ENCODE measurements around the gene COMMD1. TPM values are rescaled to one million over a fixed set of nuclear protein-coding genes. Genes with fewer than 3 reads are reported as not detected.

The COMMD1 gene
- total and polyA plus RNA-seq, 7 donors: 33.6 to 67.3 (median 49.1) TPM

DNA sequence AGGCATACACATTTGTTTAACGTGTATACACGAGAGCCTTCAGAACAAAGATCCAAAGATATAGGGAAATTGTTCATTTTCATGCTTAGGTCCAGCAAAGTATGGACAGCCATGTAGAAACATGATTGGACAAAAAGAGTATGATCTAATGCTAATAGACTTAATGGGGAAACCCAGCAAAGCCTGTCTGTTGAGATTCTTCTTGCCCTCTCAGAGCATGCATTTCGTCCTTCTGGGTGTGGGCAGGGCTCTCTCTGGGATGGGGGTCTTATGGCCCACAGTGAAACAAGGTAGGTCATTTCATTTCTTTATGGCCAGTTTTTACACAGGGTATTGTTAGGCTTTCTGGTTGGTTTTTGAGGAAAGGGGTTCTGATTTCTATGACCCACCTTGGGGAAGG, 124.4 kb downstream of the COMMD1 start:
- no peaks in the 10 kb centered on the region for H3K9me3 ChIP-seq
- TF ChIP-seq, protein P1, sequence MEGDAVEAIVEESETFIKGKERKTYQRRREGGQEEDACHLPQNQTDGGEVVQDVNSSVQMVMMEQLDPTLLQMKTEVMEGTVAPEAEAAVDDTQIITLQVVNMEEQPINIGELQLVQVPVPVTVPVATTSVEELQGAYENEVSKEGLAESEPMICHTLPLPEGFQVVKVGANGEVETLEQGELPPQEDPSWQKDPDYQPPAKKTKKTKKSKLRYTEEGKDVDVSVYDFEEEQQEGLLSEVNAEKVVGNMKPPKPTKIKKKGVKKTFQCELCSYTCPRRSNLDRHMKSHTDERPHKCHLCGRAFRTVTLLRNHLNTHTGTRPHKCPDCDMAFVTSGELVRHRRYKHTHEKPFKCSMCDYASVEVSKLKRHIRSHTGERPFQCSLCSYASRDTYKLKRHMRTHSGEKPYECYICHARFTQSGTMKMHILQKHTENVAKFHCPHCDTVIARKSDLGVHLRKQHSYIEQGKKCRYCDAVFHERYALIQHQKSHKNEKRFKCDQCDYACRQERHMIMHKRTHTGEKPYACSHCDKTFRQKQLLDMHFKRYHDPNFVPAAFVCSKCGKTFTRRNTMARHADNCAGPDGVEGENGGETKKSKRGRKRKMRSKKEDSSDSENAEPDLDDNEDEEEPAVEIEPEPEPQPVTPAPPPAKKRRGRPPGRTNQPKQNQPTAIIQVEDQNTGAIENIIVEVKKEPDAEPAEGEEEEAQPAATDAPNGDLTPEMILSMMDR (IDR thresholded peaks at IDR 0.05): no peak
- WGBS, 3 donors: 97 to 98% (median 97%) methylated on average over 3 of the region's 3 CpGs
- ATAC-seq (no peak), DNase-seq (no peak)
- no peaks in the 10 kb centered on the region for H3K27me3 ChIP-seq (ENCODE audit: insufficient read depth in 3 of 3, low read length in 2 of 3)
- no peak overlapping the region for H3K4me3 ChIP-seq
- intact Hi-C loops (cut with DNase I): no loop called here
- peaks cover 15% of the 10 kb centered on the region for H3K4me1 ChIP-seq
- H3K27ac ChIP-seq: no peak overlapping the region
- H3K36me3 ChIP-seq (ENCODE audit: insufficient read depth in 1 of 2, low read depth in 1 of 2): no peaks in the 10 kb centered on the region

DNA sequence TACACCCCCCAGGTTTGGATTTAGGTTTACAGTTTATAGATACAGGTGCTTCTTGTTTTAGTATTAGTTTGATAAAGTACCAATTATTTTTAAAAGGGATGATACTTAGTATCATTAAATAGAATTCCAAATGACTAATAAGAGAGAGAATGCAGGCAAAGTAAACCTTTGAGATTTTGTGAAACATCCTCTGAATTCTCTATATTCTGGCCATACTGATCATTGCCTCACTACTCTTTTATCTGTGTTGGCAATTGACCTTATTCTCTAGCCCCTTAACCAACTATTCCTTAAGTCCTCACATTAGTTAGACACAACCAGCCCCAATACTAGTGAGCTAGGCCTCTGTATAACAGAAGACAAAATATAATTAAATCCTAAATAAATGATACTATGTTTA, 125.4 kb downstream of the COMMD1 start:
- ATAC-seq (no peak), DNase-seq (no peak)
- TF ChIP-seq, protein P1 (IDR thresholded peaks at IDR 0.05): no peak
- Histone ChIP-seq H3K36me3 (ENCODE audit: insufficient read depth in 1 of 2, low read depth in 1 of 2) (no peaks in the 10 kb centered on the region), H3K4me1 (peaks cover 16% of the 10 kb centered on the region), H3K27me3 (ENCODE audit: insufficient read depth in 3 of 3, low read length in 2 of 3) (no peaks in the 10 kb centered on the region), H3K4me3 (no peak overlapping the region), H3K27ac (no peak overlapping the region), H3K9me3 (no peaks in the 10 kb centered on the region)
- intact Hi-C loops (cut with DNase I): no loop called here

DNA sequence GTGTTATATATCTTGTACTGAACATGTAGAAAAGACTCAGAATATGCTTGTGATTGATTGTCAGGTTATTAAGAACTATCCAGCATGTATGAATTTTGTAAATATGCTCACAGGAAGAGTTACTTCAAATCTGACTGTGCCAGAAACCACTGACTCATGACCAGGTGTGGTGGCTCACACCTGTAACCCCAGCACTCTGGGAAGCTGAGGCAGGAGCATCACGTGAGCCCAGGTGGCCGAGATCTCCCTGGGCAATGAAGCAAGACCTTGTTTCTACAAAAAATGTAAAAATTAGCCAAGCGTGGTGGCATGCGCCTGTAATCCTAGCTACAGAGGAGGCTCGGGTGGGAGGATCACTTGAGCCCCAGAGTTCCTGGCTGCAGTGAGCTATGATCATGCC, 126.6 kb downstream of the COMMD1 start:
- Histone ChIP-seq H3K27ac (no peak overlapping the region), H3K27me3 (ENCODE audit: insufficient read depth in 3 of 3, low read length in 2 of 3) (no peaks in the 10 kb centered on the region), H3K4me1 (peaks cover 14% of the 10 kb centered on the region), H3K4me3 (no peak overlapping the region), H3K9me3 (no peaks in the 10 kb centered on the region), H3K36me3 (ENCODE audit: insufficient read depth in 1 of 2, low read depth in 1 of 2) (no peaks in the 10 kb centered on the region)
- ATAC-seq: no peak
- WGBS, 3 donors: 92 to 97% (median 95%) methylated on average over 5 of the region's 5 CpGs
- TF ChIP-seq, protein P1 (IDR thresholded peaks at IDR 0.05): no peak
- DNase-seq: no peak
- intact Hi-C loops (cut with DNase I): no loop called here

DNA sequence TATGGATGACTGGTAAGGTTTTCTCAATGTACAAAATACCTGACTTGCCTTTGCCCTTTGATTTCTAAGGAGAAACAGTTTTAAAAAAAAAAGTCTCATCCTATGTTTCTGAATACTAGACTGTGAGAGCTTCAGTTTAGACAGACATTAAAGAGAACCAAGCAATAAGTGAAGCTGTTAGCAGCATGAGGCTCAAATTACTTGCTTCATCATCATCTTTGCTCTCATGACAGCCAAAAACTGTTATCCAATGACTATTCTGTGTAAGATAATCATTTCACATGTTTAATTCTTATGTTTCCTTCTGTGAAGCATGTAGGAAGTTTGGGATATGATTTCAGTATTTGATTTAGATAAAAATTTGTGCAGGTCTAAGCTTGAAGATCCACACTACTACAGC, 129.2 kb downstream of the COMMD1 start:
- no peaks in the 10 kb centered on the region for H3K36me3 ChIP-seq (ENCODE audit: insufficient read depth in 1 of 2, low read depth in 1 of 2)
- H3K9me3 ChIP-seq: no peaks in the 10 kb centered on the region
- H3K4me1 ChIP-seq: peaks cover 9% of the 10 kb centered on the region
- H3K27ac ChIP-seq: no peak overlapping the region
- intact Hi-C loops (cut with DNase I): no loop called here
- no peak for DNase-seq
- no peak overlapping the region for H3K4me3 ChIP-seq
- peak in 3 of 4 donors; percentile 46 to 74 (median 53) for ATAC-seq
- H3K27me3 ChIP-seq (ENCODE audit: insufficient read depth in 3 of 3, low read length in 2 of 3): no peaks in the 10 kb centered on the region
- TF ChIP-seq, protein P1 (IDR thresholded peaks at IDR 0.05): no peak

DNA sequence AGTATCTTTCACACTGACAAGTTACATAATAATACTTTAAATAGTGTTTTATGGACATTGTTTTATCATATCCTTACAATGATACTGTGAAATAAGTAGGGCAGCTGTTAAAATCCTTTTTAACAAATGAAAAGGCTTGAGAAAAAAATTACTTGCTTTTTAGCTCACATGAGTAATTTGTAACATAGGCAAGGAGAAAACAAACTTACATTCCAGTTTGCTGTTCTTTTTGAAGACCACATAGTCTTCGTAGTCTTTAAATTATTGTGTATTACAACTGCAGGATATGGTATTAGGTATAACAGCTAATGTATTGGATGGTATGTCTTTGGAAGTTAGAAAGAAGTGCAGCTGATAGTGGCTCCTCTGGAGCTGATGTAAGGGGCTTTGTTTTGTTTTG, 130.8 kb downstream of the COMMD1 start:
- 94 to 100% (median 98%) methylated on average over 1 of the region's 1 CpG for WGBS, 3 donors
- Histone ChIP-seq H3K4me1 (peaks cover 9% of the 10 kb centered on the region), H3K36me3 (ENCODE audit: insufficient read depth in 1 of 2, low read depth in 1 of 2) (no peaks in the 10 kb centered on the region), H3K27ac (no peak overlapping the region), H3K9me3 (no peaks in the 10 kb centered on the region), H3K27me3 (ENCODE audit: insufficient read depth in 3 of 3, low read length in 2 of 3) (no peaks in the 10 kb centered on the region), H3K4me3 (no peak overlapping the region)
- ATAC-seq (no peak), DNase-seq (no peak)
- TF ChIP-seq, protein P1 (IDR thresholded peaks at IDR 0.05): no peak
- intact Hi-C loops (cut with DNase I): no loop called here

Data from psoas muscle (tissue), 8 donors.